T-helper 1 cell (primary cell): ENCODE data around the gene CRAT.

ENCODE experiments used
- DNase-seq, 5 donors: peaks; one replicate each; pipeline ENCODE4 v3.0.0-alpha.2; 2012 to 2020

Gene CRAT

GRCh38 chr9:129109952-129110739 is 447 bp downstream of the CRAT start:
- no peak for DNase-seq

DNA sequence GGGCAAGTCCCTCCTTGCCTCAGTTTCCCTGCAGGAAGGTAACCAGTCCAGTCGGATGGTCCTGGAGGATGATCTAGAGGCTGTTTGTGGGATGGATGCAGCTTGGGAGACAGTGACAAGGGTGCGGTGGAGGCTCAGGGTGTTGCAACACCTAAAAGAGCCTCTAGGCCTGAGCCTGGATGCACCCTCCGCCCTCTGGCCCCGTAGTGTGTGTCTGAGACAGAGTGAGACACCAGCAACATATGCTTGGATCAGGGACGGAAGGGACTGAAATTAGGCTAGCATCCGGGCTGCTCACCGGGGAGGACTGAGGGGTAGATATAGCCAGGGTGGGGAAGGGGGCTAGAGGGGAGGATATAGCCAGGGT is 1.1 kb downstream of the CRAT start:
- peak in 1 of 5 donors; percentile 13 for DNase-seq

DNA sequence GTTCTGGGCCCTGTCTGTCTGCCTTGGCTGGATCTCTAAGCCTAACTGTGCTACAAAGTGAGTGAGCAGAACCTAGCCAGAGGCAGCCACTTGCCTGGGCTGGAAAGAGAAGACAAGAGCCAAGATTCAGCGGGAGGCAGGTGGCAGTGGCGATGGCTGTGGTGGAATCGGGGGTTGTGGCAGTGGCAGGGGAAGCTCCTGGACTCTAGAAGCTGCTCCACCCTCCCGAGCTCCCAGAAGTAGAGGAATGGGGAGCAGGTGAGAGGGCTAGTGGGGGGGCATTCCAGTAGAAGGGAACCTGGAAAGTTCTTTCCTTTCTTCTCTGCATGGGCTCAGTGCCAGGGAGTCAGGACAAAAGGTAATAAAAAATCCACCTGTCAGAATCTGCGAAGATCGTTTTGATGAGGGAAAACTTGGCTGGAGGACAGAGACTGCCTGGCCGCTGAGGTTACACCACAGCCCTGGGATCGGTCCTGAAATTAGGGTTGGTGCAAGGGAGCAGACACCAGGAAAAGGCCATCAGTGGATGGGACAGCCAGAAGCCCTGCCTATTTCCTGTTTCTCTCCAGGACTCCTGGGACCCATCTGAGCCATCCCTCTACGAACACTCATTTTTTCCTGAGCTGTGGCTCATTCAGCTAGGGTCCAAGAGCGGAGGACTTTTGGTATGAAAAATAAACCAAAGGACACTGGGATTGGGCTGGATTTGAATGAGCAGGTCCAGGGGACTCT is 1.6 kb downstream of the CRAT start:
- no peak for DNase-seq

DNA sequence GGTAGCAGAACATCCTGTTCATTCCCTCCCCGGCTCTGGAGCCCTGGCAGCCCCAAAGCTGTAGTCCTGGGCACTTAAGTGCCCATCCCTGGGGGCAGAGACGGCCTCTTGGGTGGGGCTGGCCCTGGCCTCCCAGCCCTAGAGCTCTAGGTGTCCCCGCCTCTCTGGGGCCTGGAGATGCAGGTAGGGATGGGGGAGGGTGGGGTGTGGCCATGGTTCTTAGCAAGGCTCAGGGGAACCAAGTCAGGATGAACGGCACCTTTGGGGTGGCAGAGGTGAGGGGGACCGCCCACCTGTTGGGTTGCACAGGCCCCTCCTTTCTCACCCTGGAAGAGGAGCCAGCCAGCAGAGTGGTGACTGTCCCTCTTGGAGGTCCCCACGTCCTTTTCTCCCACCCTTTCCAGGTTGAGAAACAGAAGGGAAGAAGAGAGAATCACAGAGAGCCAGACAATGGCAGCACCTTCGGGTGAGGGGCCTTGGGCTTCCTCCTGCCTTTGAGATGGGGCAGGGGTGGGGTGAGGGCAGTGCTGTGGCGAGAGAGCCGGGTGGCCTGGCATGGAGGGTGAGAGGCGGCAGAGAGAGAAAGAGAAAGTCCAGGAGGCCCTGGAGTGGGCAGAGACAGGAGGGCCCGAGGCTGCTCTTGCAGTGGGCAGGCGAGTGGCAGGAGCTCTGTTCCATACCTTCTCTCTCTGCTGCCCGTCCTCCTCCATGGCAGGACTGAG is 2.3 kb downstream of the CRAT start:
- no peak for DNase-seq

- DNase-seq: no peak
These were observed 2.9 kb downstream of the CRAT start for GRCh38 chr9:129107651-129108050.

DNA sequence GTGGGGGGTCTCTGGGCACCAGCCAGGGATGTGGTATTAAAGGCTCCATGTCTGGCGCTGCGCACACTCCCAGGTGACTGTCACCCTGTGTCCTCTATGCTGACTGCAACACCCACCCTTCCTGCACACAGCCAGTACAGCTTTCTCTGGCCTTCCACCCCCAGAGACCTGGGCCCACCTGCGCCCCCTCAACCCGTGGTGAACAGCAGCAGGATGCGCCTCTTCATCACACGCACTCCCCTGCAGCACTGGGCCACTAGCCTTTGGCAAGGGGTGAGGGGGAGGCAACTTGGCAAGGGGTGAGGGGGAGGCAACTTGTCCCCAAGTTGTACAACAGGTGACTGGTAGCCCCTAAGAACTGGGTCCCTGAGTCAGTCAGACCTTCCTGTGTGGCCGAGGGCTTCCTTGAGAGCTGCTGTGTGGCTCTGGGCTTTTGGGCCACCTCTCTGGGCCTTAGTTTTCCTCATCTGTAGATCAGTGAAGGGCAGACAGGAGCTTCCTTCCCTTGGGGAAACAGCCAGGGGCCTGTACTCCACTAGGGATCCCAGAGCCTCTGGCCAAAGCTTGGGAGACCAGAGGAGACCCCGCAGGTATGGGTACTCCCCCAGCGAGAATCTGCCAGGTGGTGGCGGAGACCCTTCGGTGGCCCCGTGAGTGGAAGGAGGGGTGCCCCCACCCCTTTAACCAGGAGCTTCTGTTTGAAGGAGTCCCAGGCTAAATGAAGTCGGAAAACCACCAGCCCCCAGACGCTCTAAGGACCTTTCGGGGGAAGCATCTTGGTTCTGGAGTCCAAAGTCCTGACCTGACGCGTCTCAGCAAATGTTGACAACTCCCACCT is 4.5 kb downstream of the CRAT start:
- no peak for DNase-seq

DNA sequence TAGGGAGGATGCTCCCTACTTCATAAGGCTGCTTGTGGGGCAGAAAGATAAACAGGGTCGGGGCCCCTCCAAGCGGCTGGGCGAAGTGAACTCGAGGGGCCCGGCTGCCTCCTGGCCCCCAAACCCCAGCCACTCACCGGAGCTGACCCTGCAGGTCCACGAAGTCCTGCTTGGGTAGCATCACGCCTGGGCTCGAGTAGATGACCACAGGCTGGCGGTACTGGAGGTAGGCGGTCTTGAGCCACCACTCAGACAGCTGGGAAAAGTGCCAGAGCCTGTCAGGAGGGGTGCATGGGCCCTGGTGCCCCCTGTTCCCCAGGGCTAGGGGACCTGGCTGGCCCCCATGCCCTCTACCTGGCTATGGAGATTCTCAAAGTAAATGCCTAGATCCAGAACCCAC is 6.5 kb downstream of the CRAT start:
- DNase-seq: no peak

DNA sequence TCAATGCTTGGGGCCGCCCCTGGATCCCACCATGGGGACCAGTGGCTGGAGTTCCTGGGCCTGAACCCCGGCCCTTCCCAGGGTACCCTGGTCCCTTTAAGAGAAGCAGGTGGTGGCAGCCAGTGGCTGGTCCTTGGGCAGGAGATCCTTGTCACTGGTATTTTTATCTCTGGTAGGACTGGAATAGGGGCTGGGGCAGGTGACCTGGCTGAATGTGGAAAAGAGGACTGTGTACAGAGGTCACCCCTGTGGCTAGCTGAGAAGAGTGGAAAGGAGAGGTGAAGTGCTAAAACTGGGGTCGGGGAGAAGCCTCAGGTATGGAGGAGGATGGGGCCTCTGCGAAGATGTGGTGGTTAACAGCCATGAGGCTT is 7.0 kb downstream of the CRAT start:
- DNase-seq: no peak

DNA sequence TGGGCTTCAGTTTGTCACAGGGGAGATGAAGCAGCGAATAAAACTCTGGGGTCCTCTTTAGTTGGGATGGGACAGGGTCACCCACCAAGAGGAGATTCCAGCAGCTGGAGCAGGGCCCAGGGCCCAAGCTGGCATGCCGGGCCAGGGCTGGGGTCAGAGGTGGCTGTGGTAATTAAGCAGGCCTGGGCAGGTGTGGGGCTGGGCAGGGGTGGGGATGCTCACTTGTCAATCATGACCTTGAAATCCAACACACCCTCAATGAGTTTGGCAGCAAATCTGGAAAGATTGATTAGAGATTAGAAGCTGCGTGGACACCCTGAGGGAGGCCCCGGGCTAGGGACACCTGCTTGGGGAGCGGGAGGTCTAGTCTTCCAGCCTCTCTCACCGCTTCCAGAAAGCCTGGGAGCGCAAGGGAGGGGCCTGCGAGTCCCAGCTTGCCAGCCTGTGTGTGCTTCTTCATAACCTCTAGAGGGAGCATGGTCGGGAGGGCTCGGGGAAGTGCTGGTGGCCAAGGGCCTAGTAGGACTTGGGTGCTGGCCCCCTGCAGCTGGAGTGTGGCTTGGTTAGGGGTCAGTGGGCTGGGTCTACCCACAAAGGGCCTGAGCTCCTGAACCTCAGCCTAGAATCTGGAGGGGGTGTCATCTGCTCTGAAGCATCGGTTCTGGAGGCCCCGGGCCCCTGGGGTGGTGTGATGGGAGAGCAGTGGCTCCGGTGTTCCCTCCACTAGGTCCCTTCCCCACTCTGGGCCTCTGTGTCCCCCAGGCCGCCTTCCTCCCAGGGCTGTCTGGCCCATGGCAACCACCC is 7.6 kb downstream of the CRAT start:
- no peak for DNase-seq

- no peak for DNase-seq
These were observed 8.5 kb downstream of the CRAT start for GRCh38 chr9:129102095-129102525.

DNA sequence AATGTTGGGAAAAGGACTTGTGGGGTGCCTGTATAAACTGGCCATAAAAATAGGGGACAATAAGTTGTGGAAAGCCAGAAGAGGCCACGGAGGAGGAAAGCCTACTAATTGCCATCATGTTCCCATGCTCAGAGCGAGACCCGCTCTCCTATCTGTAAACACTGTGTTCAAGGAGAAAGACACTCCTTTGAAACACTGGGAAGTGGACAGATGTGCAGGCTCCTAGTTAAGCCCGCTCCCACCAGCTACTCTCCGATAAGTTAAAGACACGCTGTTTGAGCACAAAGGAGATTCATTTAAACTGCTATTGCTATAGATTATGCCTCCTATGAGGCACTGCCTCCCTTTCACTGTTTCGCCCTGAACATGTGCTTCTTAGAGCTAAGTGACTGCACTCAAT is 9.3 kb downstream of the CRAT start:
- DNase-seq: no peak

GRCh38 chr9:129100383-129101169 is 10.0 kb downstream of the CRAT start:
- no peak for DNase-seq

- no peak for DNase-seq
These were observed 12.3 kb downstream of the CRAT start for GRCh38 chr9:129098328-129098727.

DNA sequence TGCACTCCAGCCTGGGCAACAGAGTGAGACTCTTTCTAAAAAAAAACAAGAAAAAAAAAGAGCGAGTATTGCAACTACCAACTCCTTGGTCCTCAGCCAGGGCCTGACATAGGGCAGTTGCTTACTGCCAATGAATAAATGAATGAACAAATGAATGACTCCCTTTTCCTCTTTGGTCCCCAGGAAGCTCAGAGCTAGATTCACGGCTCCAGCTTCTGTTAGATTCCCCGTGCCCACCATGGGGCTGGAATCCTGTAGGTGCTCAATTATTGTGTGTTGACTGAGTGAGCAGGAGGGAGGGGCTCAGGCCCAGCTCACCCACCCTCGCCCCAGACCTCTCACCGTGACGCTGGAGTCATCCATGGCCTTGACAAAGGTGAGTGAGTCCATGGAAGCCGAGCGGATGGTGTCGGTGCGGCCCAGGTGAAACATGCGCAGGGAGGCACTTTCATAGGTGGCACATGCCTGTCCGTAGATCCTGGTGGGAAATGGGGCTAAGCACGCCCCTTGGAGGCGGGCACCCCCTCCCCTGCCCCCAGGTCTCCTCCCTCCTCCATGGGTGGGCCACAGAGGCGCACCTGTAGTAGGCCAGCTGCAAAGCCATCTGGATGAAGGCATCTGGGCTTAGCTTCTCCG is 12.8 kb downstream of the CRAT start:
- DNase-seq: no peak

- DNase-seq: no peak
These were observed 14.7 kb downstream of the CRAT start for GRCh38 chr9:129095908-129096307.

DNA sequence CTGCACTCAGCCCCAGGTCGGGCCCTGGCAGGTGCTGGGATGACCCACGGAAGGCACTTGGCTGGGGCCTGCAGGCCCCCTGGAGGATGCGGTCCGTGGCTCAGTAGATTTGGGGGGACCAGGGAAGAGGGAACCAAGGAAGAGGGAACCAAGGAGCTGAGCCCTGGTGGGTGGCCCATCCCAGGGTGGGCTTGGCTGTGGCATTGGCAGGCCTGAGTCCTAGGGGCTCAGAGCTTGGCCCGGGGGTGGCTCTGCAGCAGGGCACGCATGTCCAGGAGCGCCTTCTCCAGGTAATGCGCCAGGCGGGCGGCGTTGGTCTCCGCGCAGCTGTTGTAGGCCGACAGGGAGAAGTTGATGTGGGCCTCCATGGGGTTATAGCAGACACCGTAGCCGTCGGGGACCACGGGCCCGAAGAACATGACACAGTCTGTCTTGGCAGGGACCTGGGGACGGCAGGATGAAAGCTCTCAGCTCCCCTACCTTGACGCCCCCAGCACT is 15.4 kb downstream of the CRAT start:
- DNase-seq: no peak

GRCh38 chr9:129094387-129095169 is 16.0 kb downstream of the CRAT start:
- no peak for DNase-seq

DNA sequence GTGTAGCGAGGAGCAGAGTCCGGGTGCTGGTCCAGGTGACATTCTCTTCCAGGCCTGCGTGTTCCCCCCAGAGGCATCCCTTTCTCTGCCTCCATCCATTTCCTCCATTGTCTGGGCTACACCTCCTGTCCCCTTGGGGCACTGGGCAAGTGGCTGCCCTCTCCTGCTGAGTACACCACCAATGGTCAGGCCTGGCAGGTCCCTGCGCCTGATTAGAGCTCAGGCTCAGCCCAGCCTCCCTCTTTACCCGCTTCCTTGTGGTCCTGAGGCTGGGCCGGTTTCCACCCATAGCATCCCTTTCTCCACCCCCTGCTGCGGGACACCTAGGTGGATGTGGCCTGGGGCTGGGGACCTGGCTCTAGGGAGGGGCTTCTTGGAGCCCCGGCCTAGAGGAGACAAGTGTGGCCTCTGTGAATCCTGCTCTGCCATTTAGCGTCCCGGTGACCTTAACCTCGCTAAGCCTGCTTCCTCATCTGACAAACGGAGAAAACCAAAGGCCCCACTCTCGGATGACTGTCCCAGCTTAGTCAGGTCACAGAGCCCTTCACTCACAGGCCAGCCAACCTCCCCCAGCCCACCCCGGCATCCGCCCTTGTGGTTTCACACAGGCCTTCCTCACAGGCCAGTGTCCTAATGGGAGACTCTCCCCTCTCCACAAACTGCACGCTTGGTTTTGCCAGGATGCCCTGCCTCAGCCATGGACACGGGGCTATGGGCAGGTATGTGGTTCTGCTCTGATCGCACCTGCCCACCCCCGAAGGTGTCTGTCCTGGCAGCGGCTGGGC is 16.8 kb downstream of the CRAT start:
- no peak for DNase-seq

- no peak for DNase-seq
These were observed 21.3 kb downstream of the CRAT start for GRCh38 chr9:129089246-129089645.
